SW480 (cell line): ENCODE measurements around the gene FSIP2.

Experiments used
- DNase-seq: peaks from one replicate; pipeline ENCODE4 v3.0.0-alpha.2; 2016; ENCODE audit warnings: low spot score

Gene FSIP2

DNA sequence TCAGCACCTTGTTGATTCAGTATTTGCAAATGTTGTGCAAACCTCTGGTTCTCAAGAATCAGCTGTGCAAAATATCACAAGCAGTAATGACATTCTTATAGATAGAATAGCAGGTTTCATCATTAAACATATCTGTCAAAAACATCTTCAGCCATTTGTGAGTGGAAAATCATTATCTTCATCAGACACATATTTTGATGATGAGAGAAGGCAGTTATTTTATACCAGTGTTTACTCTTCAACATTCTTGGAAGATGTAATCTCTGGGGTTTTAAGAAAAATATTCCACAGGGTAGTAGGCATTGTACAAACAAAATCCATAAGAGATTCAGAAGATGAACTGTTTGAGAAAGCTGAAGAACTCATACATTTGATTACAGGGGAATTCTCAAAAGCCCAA lies 64.3 kb downstream of the FSIP2 start:
- no peak for DNase-seq

GRCh38 chr2:185806783-185807182 lies 68.2 kb downstream of the FSIP2 start:
- no peak for DNase-seq

DNA sequence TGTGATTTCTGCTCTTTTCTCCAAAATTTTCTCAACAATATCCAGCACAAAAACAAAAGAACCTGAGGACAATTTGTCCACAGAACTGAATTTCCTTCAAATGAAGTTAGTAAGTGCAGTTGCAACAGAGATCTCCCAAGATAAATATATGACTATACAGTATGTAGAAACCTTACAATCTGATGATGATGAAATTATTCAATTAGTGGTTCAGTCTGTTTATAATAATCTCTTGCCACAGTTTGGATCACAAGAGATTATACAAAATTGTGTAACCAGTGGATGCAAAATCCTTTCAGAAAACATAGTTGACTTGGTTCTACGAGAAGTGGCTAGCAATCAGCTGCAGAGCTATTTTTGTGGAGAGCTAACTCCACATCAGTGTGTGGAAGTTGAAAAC lies 68.7 kb downstream of the FSIP2 start:
- no peak for DNase-seq

DNA sequence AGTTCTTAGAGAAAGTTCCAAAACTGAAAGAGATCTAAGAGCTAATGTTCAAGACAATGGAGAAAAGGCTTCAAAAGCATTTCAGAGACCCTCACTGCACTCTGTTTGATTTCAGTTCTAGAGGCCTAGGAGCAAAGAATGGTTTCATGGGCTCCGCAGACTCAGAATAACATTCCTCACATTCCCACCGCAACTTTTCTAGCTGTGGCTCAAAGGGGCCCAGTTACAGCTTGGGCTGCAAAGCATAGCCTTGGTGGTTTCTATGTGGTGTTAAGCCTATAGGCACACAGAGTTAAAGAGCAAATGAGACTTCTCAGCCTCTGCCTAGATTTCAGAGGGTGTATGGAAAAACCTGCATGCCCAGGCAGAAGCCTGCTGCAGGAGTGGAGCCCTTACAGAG lies 73.0 kb downstream of the FSIP2 start:
- DNase-seq: no peak

GRCh38 chr2:185813707-185814106 lies 75.1 kb downstream of the FSIP2 start:
- no peak for DNase-seq

DNA sequence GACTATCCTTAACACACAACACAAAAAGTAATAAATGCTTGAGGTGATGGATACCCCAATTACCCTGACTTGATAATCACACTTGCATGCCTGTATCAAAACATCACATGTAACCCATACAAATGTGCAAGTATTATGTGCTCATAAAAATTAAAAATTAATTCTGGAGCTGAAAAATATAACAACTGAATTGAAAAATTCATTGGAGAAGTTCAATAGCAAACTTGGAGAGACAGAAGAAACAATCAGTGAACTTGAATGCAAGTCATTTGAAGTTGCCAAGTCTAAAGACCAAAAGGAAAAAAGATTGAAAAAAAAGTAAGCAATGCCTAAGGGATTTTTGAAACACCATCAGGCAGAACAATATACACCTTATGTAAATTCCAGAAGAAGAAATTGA lies 79.4 kb downstream of the FSIP2 start:
- DNase-seq: no peak

DNA sequence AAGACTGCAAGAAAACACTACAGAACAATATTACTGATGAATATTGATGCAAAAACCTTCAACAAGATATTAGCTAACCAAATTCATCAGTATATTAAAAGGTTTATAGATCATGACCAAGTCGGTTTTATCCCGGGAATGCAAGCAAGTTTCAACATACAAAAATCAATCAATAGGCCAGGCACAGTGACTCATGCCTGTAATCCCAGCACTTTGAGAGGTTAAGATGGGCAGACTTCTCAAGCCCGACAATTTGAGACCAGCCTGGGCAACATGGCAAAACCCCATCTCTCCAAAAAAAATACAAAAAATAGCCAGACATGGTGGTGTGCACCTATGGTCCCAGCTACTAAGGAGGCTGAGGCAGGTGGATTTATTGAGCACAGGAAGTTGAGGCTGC lies 82.9 kb downstream of the FSIP2 start:
- no peak for DNase-seq

- no peak for DNase-seq
Observed at GRCh38 chr2:185823773-185824172, 85.2 kb downstream of the FSIP2 start.

DNA sequence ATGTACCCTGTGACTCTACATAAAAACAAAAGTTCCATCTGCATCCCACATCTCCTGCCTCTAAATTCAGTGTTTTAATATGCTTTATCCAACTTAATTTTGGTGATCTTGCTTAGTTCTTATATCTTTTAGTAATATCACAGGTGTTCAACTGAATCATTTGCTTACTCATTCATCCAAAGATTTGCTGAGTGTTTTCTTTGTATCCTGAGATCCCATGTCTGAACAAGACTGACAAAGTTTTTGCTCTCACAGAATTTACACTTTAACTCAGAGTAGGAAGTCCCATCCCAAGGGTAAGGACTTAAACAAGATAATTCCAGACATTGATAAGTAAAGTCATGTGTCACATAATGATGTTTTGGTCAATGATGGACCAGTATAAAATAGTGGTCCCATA lies 87.0 kb downstream of the FSIP2 start:
- DNase-seq: no peak

DNA sequence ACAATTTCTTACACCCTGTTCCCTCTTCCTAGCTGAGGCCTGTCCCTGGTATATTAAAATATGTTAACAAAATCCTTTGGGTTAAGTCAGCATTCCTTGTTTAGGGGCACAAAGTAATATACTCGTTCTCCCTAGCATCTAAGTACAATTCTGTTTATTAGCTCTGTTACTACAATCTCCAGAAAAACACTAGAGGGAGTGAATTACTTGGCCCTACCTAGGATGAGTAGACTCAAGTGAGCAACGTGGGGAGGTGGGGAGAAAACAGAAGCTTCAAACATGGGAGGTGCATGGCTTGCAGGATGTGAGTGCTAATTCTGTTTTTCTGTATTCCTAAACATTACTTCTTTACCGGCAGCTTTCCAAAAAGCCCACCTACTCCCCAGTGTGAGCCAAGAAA lies 89.7 kb downstream of the FSIP2 start:
- no peak for DNase-seq

GRCh38 chr2:185833864-185834263 lies 95.3 kb downstream of the FSIP2 start:
- no peak for DNase-seq

GRCh38 chr2:185835974-185836373 lies 97.4 kb downstream of the FSIP2 start:
- no peak for DNase-seq

DNA sequence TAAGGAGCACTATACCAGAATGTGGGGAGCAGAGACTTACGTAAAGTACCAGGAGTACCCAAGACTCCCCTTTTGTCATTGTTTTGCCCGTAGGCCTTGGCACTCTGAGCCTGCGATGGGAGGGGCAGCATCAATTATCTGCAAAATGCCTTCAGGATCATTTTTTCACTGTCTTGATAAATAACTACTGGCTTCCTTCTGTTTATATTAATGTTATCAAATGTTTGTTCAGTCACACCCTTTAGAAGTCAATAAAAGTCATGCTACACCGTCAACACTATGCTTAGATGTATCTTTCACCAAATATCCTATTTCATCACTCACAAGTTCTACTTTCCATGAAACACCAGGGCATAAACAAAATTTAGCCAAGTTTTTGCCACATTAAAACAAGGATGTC lies 116.3 kb downstream of the FSIP2 start:
- DNase-seq: no peak

- no peak for DNase-seq
Observed at GRCh38 chr2:185857691-185858090, 119.1 kb downstream of the FSIP2 start.

GRCh38 chr2:185859506-185859905 lies 120.9 kb downstream of the FSIP2 start:
- no peak for DNase-seq

DNA sequence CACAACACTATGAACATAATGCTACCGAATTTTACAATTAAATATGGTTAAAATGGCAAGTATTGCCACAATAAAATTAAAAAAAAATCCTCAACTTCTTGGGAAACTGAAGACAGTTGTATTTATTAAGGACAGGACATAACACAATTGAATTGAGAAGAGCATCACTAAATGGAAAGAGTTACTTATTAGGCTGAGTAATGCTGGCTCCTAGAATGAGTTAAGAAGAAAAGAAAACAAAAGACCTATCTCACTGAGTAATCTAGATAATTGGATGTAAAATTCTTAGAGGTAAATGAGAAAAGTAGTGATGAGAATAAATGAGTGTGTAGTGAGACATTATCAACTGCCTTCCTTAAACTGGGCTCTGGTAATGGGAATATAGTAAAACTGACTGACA lies 121.7 kb downstream of the FSIP2 start:
- no peak for DNase-seq

- no peak for DNase-seq
Observed at GRCh38 chr2:185862657-185863398, 124.2 kb downstream of the FSIP2 start.

- peak; percentile 10 for DNase-seq
Observed at GRCh38 chr2:185864468-185865260, 126.1 kb downstream of the FSIP2 start.

DNA sequence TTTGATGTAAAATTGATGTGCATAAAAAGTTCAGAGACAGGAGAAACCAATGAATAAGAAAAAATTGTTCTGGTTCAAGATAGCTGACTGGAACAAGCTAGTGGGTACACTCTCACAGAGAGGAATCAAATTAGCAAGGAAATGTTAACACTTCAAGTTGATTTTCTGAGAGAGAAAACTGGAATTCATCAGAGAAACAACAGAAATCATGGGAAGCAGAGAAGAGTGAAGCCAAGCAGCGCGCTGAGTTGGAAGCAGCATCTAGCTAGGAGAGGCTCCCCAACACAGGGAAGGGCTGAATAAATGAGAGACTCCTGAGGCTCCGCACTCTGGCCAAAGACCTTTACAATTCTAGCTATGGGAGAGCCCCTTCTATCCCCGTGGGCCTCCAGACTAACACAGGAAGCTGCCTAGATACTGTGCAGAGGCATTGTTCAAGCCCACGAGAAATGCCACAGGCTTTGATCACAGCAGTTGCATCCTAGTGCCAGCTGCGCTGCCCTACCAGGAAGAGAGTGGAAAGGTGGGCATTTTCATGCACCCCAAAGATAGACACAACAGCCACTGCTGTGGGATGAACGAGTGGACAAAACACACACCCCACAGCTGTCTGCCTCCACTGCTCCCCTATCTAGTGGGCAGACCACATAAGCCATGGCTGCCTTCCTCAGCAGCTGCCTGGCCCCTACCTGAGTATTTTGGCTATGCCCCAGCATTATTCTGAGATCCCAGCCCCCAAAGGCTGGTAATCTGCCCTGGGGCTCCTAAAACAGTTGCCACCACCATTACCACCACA lies 136.7 kb downstream of the FSIP2 start:
- DNase-seq: no peak

GRCh38 chr2:185876234-185876633 lies 137.6 kb downstream of the FSIP2 start:
- DNase-seq: no peak

DNA sequence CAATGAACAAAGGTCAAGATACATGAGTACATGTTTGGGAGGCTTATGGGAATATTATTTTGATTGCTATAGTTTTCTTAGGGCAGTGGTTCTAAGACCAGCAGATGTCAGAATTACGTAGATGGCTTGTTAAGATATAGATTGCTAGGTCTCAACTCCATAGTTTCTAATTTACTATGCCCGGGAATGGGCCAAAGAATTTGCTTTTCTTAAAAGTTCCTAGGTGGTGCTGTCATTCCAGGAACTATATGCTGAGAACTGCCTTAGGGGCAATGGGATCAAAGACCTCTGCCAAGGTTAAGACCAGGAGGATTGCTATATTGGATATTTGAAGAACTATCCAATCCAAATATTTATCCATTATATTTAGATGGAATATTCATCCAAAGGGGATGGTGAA lies 141.8 kb downstream of the FSIP2 start:
- DNase-seq: no peak
